ENCODE results near the gene COL26A1.

COL26A1 gene

DNA sequence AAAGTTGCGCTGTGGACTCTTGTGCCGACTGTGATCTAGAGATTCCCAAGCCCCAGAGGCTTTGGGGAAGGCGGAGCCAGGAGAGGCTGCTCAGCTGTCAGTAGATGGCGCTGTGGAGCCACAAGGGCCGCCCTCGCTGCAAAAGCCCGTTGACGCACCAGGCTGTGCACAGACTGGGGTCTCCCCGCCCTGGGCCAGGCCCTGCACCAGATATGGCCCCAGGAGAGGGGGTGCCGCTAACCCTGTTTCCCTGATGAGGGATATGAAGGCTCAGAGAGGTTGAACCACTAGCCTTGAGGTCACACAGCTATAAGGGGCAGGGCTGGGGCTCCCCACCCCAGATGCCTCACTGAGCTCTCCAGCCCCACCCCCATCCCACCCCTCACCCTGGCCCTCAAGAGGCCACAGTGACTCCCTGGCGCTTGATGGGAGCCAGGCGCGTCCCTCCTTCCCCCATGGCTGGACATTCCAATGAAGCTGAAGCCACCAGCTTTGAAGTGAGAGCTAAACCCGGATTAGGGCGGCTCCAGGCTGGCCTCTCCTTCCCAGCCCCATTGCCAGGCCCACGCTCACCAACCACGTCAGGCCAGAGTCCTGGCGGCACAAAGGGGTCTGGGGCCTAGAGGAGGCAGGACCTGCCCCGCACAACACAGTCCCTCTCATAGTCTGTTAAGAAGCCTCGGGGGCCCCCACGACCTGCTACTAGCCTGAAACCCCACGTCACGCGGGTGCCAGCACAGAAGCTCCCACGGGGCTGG, 240.0 kb downstream of the COL26A1 start:
- TF ChIP-seq FOXP2 (optimal IDR thresholded peaks at IDR 0.05; ENCODE audit: borderline replicate concordance, extremely low read depth, extremely low read length, insufficient read depth) (no peak), TAF1 (IDR thresholded peaks at IDR 0.05; ENCODE audit: borderline replicate concordance, insufficient read depth, low read length) (no peak), SIN3A (IDR thresholded peaks at IDR 0.05; ENCODE audit: borderline replicate concordance, insufficient read depth, low read length) (no peak), POLR2AphosphoS5 (IDR thresholded peaks at IDR 0.05; ENCODE audit: low read depth, low read length) (no peak)
- TF ChIP-seq, protein P1, sequence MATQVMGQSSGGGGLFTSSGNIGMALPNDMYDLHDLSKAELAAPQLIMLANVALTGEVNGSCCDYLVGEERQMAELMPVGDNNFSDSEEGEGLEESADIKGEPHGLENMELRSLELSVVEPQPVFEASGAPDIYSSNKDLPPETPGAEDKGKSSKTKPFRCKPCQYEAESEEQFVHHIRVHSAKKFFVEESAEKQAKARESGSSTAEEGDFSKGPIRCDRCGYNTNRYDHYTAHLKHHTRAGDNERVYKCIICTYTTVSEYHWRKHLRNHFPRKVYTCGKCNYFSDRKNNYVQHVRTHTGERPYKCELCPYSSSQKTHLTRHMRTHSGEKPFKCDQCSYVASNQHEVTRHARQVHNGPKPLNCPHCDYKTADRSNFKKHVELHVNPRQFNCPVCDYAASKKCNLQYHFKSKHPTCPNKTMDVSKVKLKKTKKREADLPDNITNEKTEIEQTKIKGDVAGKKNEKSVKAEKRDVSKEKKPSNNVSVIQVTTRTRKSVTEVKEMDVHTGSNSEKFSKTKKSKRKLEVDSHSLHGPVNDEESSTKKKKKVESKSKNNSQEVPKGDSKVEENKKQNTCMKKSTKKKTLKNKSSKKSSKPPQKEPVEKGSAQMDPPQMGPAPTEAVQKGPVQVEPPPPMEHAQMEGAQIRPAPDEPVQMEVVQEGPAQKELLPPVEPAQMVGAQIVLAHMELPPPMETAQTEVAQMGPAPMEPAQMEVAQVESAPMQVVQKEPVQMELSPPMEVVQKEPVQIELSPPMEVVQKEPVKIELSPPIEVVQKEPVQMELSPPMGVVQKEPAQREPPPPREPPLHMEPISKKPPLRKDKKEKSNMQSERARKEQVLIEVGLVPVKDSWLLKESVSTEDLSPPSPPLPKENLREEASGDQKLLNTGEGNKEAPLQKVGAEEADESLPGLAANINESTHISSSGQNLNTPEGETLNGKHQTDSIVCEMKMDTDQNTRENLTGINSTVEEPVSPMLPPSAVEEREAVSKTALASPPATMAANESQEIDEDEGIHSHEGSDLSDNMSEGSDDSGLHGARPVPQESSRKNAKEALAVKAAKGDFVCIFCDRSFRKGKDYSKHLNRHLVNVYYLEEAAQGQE (IDR thresholded peaks at IDR 0.05; ENCODE audit: insufficient read depth in 1 of 2, low read depth in 2 of 2, low read length in 2 of 2): no peak

DNA sequence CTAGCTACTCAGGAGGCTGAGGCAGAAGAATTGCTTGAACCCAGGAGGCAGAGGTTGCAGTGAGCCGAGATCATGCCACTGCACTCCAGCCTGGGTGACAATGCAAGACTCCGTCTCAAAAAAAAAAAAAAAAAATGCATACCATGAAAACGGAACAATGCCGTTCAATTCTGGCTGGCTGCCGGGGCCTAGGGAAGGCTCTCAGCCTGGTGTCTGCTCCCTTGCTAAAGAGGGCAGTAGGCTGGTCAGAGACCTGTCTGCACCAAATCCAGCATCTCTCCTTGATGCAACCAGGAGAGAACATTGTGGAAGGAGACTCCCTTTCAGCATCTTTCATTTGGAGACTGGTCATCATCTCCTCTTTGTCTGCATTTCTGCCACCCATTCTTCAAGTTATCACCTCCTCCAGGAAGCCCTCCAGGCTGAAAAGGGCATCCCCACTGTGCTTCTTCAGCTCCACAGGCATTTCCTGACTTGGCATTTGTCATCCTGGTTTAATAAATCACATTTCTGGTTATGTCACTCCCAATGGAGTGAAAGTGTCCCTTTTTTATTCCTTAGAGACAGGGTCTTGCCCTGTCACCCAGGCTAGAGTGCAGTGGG, 241.8 kb downstream of the COL26A1 start:
- TF ChIP-seq, protein P1 (IDR thresholded peaks at IDR 0.05; ENCODE audit: insufficient read depth in 1 of 2, low read depth in 2 of 2, low read length in 2 of 2): no peak
- no peak for TF ChIP-seq POLR2AphosphoS5 (IDR thresholded peaks at IDR 0.05; ENCODE audit: low read depth, low read length)
- TF ChIP-seq SIN3A (IDR thresholded peaks at IDR 0.05; ENCODE audit: borderline replicate concordance, insufficient read depth, low read length): no peak
- TF ChIP-seq TAF1 (IDR thresholded peaks at IDR 0.05; ENCODE audit: borderline replicate concordance, insufficient read depth, low read length): no peak
- TF ChIP-seq FOXP2 (optimal IDR thresholded peaks at IDR 0.05; ENCODE audit: borderline replicate concordance, extremely low read depth, extremely low read length, insufficient read depth): no peak

DNA sequence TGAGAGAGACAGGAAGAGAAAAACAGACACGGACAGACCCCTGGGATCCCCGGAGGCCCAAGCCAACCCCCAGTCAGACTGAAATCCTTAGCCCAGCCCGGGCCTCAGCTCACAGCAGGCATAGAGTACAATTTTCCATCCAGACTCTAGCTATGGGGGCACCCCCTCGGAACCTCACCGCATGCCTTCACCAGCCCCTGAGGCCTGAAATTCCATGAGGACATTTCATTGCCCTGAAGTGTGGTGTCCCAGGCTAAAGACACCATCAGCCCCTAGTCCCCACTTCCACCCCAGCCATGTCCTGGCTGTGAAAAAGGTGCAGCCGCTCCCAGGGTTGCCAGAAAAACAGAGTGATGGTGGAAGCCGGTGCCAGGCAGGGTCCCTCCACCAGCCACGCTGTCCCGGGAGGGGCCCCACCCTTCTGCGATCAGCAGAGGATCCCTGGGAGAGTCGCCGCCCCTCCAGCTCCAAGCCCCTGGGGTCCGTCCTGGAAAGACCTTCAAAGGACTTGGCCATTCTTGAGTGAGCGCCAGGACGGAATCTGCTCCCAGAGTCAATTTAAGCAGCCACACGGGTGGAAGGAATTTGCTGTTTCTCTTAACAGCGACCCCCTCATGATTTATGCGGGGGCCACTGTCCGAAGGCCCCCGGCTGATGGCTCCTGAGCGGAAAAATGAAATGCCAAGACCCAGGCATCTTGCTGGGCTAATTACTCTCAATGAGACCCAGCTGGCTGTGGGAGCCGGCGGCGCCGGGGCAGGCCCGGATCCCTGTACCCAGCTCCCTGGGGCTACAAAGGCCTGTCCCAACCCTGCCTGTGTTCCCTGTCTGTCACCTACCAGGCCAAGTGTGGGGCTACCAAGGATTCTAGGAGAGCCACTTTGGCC, 243.2 kb downstream of the COL26A1 start:
- TF ChIP-seq SIN3A (IDR thresholded peaks at IDR 0.05; ENCODE audit: borderline replicate concordance, insufficient read depth, low read length) (no peak), TAF1 (IDR thresholded peaks at IDR 0.05; ENCODE audit: borderline replicate concordance, insufficient read depth, low read length) (no peak), FOXP2 (optimal IDR thresholded peaks at IDR 0.05; ENCODE audit: borderline replicate concordance, extremely low read depth, extremely low read length, insufficient read depth) (no peak)

DNA sequence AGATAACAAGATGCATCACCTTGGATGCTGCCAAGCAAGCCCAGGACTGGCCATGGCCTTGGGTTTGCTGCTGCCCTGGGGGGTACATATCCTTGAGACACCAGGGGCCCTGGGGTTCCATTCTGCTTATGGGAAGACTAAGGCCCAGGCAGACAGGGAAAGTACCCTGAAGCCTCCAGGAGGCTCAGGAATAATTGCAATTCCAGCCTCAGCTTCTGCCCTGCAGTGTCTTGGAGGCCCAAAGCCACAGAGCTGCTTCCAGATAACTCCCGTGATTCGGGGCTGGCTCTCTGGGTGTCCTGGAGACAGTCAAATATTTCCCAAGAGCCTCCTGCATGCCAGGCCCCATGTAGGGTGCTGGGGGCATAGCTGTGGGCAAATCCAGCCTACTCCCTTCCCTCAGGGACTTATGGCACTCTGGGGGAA, 243.8 kb downstream of the COL26A1 start:
- TF ChIP-seq TAF1 (IDR thresholded peaks at IDR 0.05; ENCODE audit: borderline replicate concordance, insufficient read depth, low read length) (no peak), SIN3A (IDR thresholded peaks at IDR 0.05; ENCODE audit: borderline replicate concordance, insufficient read depth, low read length) (no peak), POLR2AphosphoS5 (IDR thresholded peaks at IDR 0.05; ENCODE audit: low read depth, low read length) (no peak), FOXP2 (optimal IDR thresholded peaks at IDR 0.05; ENCODE audit: borderline replicate concordance, extremely low read depth, extremely low read length, insufficient read depth) (no peak)
- TF ChIP-seq, protein P1 (IDR thresholded peaks at IDR 0.05; ENCODE audit: insufficient read depth in 1 of 2, low read depth in 2 of 2, low read length in 2 of 2): no peak

Data from PFSK-1 (cell line).